Spleen (tissue), 7 donors: ENCODE measurements around the gene ITGA2.

ENCODE experiments used
- POLR2A ChIP-seq, 3 donors: fragments of 450-650 bp; IDR thresholded peaks; one replicate each; pipeline ENCODE4 v1.5.1; 2017; ENCODE audit warnings: antibody characterized with exemption in 3 of 3, mild to moderate bottlenecking in 1 of 3
- POLR2AphosphoS5 ChIP-seq, 3 donors: sonication (generic); formaldehyde crosslinking; IDR thresholded peaks; one replicate each; pipeline ENCODE4 v1.5.1; 2017; ENCODE audit warnings: antibody characterized with exemption in 3 of 3
- TF ChIP-seq, protein P1 (sequence below), 11 experiments: fragments of 200-600 bp in 7 of 11; fragments of 450-650 bp in 4 of 11; sonication (generic) in 4 of 11; IDR thresholded peaks in 8 of 11; conservative IDR thresholded peaks in 3 of 11; 1 replicate in 7 of 11; 2 replicates in 4 of 11; pipeline versions ENCODE4 v1.4.0 to v1.8.0; 2016 to 2021; ENCODE audit warnings: antibody characterized with exemption in 11 of 11, inconsistent platforms in 4 of 11, mild to moderate bottlenecking in 1 of 11
- donor health status: DM: no; HTN: no; CAD: no; lungs with moderate emphysema.
- donor health status: DM: no; HTN: no; CAD: no.
- donor health status: DM: no; HTN: no; CAD: no.

DNA sequence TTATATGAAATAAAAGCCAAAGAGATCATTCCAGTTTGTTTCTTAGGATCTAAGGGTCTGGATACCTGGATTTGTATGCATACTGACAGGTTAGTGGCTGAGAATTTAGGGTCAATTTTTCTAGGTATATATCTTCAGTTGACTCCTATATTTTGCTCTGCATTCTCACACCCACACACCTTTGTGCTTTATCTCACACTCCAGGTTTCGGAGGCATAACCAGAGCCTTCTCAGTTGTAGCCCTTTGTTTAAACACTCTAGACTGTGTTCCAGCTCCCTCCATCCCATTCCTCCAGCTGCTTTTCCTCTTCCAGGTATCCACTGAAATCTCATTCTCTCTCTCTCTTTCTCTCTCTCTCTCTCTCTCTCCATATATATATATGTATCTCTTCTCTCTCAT, 131.0 kb downstream of the ITGA2 start:
- TF ChIP-seq POLR2A (IDR thresholded peaks at IDR 0.05) (no peak), POLR2AphosphoS5 (IDR thresholded peaks at IDR 0.05) (no peak)
- TF ChIP-seq, protein P1, sequence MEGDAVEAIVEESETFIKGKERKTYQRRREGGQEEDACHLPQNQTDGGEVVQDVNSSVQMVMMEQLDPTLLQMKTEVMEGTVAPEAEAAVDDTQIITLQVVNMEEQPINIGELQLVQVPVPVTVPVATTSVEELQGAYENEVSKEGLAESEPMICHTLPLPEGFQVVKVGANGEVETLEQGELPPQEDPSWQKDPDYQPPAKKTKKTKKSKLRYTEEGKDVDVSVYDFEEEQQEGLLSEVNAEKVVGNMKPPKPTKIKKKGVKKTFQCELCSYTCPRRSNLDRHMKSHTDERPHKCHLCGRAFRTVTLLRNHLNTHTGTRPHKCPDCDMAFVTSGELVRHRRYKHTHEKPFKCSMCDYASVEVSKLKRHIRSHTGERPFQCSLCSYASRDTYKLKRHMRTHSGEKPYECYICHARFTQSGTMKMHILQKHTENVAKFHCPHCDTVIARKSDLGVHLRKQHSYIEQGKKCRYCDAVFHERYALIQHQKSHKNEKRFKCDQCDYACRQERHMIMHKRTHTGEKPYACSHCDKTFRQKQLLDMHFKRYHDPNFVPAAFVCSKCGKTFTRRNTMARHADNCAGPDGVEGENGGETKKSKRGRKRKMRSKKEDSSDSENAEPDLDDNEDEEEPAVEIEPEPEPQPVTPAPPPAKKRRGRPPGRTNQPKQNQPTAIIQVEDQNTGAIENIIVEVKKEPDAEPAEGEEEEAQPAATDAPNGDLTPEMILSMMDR (IDR thresholded peaks at IDR 0.05 in 8 of 11, conservative IDR thresholded peaks at IDR 0.05 in 3 of 11) = no peak
